ENCODE results near the gene TMEM106A.
"Not testable (repeated sequence)": the region's sequence is repeated elsewhere in the genome, so short reads cannot be mapped to it uniquely, and the experiment has no call there.

TMEM106A gene

GRCh38 chr17:43211480-43212402 is at the start of gene TMEM106A:
Gene TMEM106A, plus strand, starts transcription at chr17:43211875. Its CDS starts 1,167 bp downstream, at chr17:43213042.
- DNase-seq: peak; percentile 91

- DNase-seq: not testable (repeated sequence)
Measured at GRCh38 chr17:43165971-43166370, 45.7 kb upstream of the TMEM106A start.

GRCh38 chr17:43169561-43170139 is 42.0 kb upstream of the TMEM106A start:
- no peak for DNase-seq

- peak; percentile 92 for DNase-seq
Measured at GRCh38 chr17:43170140-43170765, 41.4 kb upstream of the TMEM106A start.

- DNase-seq: peak; percentile 98
Measured at GRCh38 chr17:43170766-43171585, 40.7 kb upstream of the TMEM106A start, which contains the start of gene NBR1. Gene NBR1, plus strand, starts transcription at chr17:43171214. Its CDS starts 4,586 bp downstream, at chr17:43175800.

GRCh38 chr17:43171586-43172487 is 39.8 kb upstream of the TMEM106A start:
- DNase-seq: peak; percentile 48

- DNase-seq: no peak
Measured at GRCh38 chr17:43175213-43176118, 36.2 kb upstream of the TMEM106A start.

- DNase-seq: no peak
Measured at GRCh38 chr17:43176119-43176570, 35.5 kb upstream of the TMEM106A start.

- no peak for DNase-seq
Measured at GRCh38 chr17:43183921-43184320, 27.8 kb upstream of the TMEM106A start.

GRCh38 chr17:43186656-43187055 is 25.0 kb upstream of the TMEM106A start:
- DNase-seq: not testable (repeated sequence)

GRCh38 chr17:43193251-43193650 is 18.4 kb upstream of the TMEM106A start:
- DNase-seq: no peak

GRCh38 chr17:43199633-43200032 is 12.0 kb upstream of the TMEM106A start:
- DNase-seq: no peak

- no peak for DNase-seq
Measured at GRCh38 chr17:43200127-43200526, 11.5 kb upstream of the TMEM106A start.

- DNase-seq: not testable (repeated sequence)
Measured at GRCh38 chr17:43203013-43203412, 8.7 kb upstream of the TMEM106A start.

GRCh38 chr17:43210576-43210975 is 1.1 kb upstream of the TMEM106A start:
- no peak for DNase-seq

GRCh38 chr17:43211123-43211479 is 574 bp upstream of the TMEM106A start:
- no peak for DNase-seq

- DNase-seq: no peak
Measured at GRCh38 chr17:43212641-43213490, 1.2 kb downstream of the TMEM106A start.

GRCh38 chr17:43213545-43213944 is 1.9 kb downstream of the TMEM106A start:
- no peak for DNase-seq

- no peak for DNase-seq
Measured at GRCh38 chr17:43215341-43215740, 3.7 kb downstream of the TMEM106A start.

Measured in right hindlimb (tissue), 1 donor.